Tibial nerve (tissue), 4 donors: ENCODE measurements around the gene NEDD4L. TPM values are rescaled to one million over a fixed set of nuclear protein-coding genes. Genes with fewer than 3 reads are reported as not detected.

ENCODE experiments used
- DNase-seq, 2 donors: peaks; one replicate each; pipeline ENCODE4 v3.0.0-alpha.2; 2019; ENCODE audit warnings: low spot score in 2 of 2
- H3K27ac ChIP-seq, 4 donors: fragments of 200-600 bp; sonication (generic) in 3 of 4; one replicate each; pipeline ENCODE4 v1.5.1; 2017 to 2019; ENCODE audit warnings: mild to moderate bottlenecking in 1 of 4
- H3K27me3 ChIP-seq, 2 donors: fragments of 200-600 bp; sonication (generic) in 1 of 2; one replicate each; pipeline versions ENCODE4 v1.5.1 to v1.6.0; 2017 to 2019
- H3K36me3 ChIP-seq, 3 donors: fragments of 200-600 bp; sonication (generic); one replicate each; pipeline ENCODE4 v1.5.1; 2018 to 2019
- H3K4me1 ChIP-seq, 4 donors: fragments of 200-600 bp; sonication (generic) in 3 of 4; one replicate each; pipeline ENCODE4 v1.5.1; 2017 to 2019
- H3K4me3 ChIP-seq, 4 donors: fragments of 200-600 bp; sonication (generic) in 3 of 4; one replicate each; pipeline ENCODE4 v1.5.1; 2017 to 2019; ENCODE audit warnings: mild to moderate bottlenecking in 1 of 4, moderate library complexity in 1 of 4
- H3K9me3 ChIP-seq, 4 donors: fragments of 200-600 bp; sonication (generic) in 3 of 4; one replicate each; pipeline ENCODE4 v1.5.1; 2017 to 2019
- EP300 ChIP-seq, 2 donors: sonication (generic); formaldehyde crosslinking; IDR thresholded peaks; one replicate each; pipeline ENCODE4 v1.6.1; 2017; ENCODE audit warnings: antibody characterized with exemption in 2 of 2, mild to moderate bottlenecking in 1 of 2
- POLR2A ChIP-seq, 2 donors: fragments of 450-650 bp; IDR thresholded peaks; one replicate each; pipeline ENCODE4 v1.6.1; 2017; ENCODE audit warnings: antibody characterized with exemption in 2 of 2, mild to moderate bottlenecking in 2 of 2, moderate library complexity in 2 of 2
- WGBS, 2 donors: methylation state at CpG; one replicate each; pipeline ENCODE4 v1.1.5; 2018; 5-methylcytosine and 5-hydroxymethylcytosine counted together
- total RNA-seq, 4 donors: library from RNA; depleted of rRNA; stranded (reverse); fragments of >200 nt; gene quantifications; one replicate each; pipeline ENCODE4 v1.1.0, GENCODE V29; 2016
- TF ChIP-seq, protein P1 (sequence below), 5 experiments: fragments of 200-600 bp in 3 of 5; fragments of 450-650 bp in 2 of 5; sonication (generic) in 3 of 5; IDR thresholded peaks; one replicate each; pipeline ENCODE4 v1.5.1; 2016 to 2019; ENCODE audit warnings: antibody characterized with exemption in 5 of 5, mild to moderate bottlenecking in 3 of 5, moderate library complexity in 2 of 5

The NEDD4L gene
- total RNA-seq, 4 donors from 2014 or later = 15.3 to 59.9 (median 26.8) TPM

DNA sequence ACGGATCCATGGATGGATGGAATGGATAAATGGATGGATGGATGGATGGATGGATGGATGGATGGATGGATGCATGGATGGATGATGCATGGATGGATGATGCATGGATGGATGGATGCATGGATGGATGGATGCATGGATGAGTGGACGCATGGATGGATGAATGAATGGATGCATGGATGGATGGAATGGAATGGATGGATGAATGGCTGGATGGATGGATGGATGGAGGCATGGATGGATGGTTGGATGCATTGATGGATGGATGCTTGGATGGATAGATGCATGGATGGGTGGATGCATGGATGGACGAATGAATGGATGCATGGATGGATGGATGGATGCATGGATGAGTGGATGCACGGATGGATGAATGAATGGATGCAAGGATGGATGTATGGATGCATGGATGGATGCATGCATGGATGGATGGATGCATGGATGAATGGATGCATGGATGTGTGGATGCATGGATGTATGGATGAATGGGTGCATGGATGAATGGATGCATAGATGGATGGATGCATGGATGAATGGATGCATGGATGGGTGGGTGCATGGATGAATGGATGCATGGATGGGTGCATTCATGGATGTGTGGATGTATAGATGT, 375.7 kb downstream of the NEDD4L start:
- DNase-seq = no peak
- no peaks in the 10 kb centered on the region for H3K27me3 ChIP-seq
- H3K9me3 ChIP-seq = no peaks in the 10 kb centered on the region
- TF ChIP-seq, protein P1, sequence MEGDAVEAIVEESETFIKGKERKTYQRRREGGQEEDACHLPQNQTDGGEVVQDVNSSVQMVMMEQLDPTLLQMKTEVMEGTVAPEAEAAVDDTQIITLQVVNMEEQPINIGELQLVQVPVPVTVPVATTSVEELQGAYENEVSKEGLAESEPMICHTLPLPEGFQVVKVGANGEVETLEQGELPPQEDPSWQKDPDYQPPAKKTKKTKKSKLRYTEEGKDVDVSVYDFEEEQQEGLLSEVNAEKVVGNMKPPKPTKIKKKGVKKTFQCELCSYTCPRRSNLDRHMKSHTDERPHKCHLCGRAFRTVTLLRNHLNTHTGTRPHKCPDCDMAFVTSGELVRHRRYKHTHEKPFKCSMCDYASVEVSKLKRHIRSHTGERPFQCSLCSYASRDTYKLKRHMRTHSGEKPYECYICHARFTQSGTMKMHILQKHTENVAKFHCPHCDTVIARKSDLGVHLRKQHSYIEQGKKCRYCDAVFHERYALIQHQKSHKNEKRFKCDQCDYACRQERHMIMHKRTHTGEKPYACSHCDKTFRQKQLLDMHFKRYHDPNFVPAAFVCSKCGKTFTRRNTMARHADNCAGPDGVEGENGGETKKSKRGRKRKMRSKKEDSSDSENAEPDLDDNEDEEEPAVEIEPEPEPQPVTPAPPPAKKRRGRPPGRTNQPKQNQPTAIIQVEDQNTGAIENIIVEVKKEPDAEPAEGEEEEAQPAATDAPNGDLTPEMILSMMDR (IDR thresholded peaks at IDR 0.05) = no peak
- TF ChIP-seq POLR2A (IDR thresholded peaks at IDR 0.05) (no peak), EP300 (IDR thresholded peaks at IDR 0.05) (no peak)
- H3K27ac ChIP-seq = no peak overlapping the region
- H3K4me3 ChIP-seq = no peak overlapping the region
- H3K36me3 ChIP-seq = no peaks in the 10 kb centered on the region
- 64 to 65% methylated on average over 4 of the region's 4 CpGs for WGBS, 2 donors
- peaks cover 0 to 12% (median 3%) of the 10 kb centered on the region in 4 donors for H3K4me1 ChIP-seq

DNA sequence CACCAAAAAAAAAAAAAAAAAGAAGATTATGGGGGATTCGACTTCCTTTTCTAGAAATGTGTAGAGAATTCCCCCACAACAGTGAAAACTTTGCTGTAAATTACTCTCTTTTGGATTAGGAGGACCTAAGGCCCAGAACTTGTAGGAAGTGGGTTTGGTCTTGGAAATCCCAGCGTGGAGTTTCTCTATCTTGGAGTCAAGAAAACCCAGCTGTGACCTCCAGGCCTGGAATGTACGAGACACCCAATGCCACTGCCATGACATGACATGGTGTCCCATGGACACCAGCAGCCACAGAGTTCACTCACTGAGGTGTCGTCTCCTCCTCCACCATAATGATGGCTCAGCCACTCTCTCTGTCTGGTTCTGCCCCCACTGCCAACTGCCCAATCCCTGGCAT, 382.6 kb downstream of the NEDD4L start:
- no peak overlapping the region for H3K27ac ChIP-seq
- no peaks in the 10 kb centered on the region for H3K36me3 ChIP-seq
- no peaks in the 10 kb centered on the region for H3K27me3 ChIP-seq
- TF ChIP-seq, protein P1 (IDR thresholded peaks at IDR 0.05) = no peak
- TF ChIP-seq POLR2A (IDR thresholded peaks at IDR 0.05) (no peak), EP300 (IDR thresholded peaks at IDR 0.05) (no peak)
- WGBS, 2 donors = 87 to 88% methylated on average over 4 of the region's 4 CpGs
- no peak for DNase-seq
- H3K4me3 ChIP-seq = no peak overlapping the region
- no peaks in the 10 kb centered on the region for H3K4me1 ChIP-seq
- H3K9me3 ChIP-seq = no peaks in the 10 kb centered on the region

DNA sequence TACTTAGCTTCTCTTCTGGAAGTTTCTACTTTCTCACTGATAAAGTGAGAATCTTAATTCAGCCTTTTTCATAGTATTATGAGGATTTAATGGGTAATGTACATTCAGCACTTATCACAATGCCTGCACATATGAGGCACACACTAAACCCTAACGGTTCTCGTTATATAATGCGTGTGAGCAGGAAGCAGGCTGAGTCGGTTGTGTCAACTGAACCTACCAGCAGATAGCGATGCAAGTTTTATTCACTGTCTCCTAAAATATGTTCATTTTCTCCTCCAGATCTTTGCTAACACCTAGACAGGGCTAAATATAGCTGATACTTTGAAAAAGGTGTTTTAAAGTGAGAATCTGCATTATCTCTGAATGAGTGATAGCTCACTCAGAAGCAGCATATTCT, 383.3 kb downstream of the NEDD4L start:
- Histone ChIP-seq H3K27ac (no peak overlapping the region), H3K9me3 (no peaks in the 10 kb centered on the region), H3K36me3 (no peaks in the 10 kb centered on the region), H3K4me3 (no peak overlapping the region), H3K4me1 (no peaks in the 10 kb centered on the region), H3K27me3 (no peaks in the 10 kb centered on the region)
- no peak for TF ChIP-seq POLR2A (IDR thresholded peaks at IDR 0.05)
- TF ChIP-seq, protein P1 (IDR thresholded peaks at IDR 0.05) = no peak
- no peak for TF ChIP-seq EP300 (IDR thresholded peaks at IDR 0.05)
- WGBS, 2 donors = 68 to 73% methylated on average over 5 of the region's 5 CpGs
- no peak for DNase-seq

DNA sequence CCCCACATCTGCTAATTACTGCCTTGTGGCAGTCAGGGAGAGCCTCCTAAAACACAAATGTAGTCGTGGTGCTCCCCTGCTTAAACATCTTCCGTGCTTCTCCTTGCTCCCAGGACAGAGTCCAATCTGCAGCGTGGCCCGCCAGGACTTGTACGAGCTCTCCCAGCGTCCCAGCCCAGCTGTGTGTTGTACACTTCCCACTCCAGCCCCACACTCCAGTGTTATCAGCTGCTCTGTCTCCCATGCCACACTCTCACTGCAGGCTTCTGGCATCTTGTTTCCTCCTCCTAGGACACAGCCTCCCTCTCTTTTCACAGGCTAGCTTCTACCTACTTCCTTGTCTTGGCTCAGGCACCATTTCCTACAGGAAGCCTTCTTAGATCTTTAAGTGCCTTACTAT, 385.4 kb downstream of the NEDD4L start:
- Histone ChIP-seq H3K4me3 (no peak overlapping the region), H3K27me3 (no peaks in the 10 kb centered on the region), H3K36me3 (no peaks in the 10 kb centered on the region), H3K4me1 (no peaks in the 10 kb centered on the region), H3K9me3 (no peaks in the 10 kb centered on the region), H3K27ac (no peak overlapping the region)
- TF ChIP-seq EP300 (IDR thresholded peaks at IDR 0.05) (no peak), POLR2A (IDR thresholded peaks at IDR 0.05) (no peak)
- TF ChIP-seq, protein P1 (IDR thresholded peaks at IDR 0.05) = no peak
- DNase-seq = no peak
- 58 to 70% methylated on average over 6 of the region's 6 CpGs for WGBS, 2 donors

DNA sequence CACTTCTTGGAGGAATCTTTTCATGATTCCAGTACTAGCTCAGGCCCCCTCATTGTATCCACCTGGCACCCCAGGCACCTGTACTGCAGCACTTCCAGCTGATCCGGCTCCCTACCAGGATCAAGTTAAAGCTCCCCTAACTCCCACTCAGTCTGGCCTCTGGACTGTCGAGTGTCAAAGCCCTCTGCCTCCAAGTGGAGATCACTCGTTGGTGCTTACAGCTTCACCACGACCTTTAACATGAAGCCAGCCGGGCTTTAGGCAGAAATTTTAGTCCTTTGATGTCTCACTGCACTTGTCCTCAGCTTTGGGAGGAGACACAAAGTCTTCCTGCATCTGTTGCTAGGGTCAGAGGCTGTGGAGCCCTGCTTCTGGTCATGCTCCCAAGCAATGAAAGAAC, 387.2 kb downstream of the NEDD4L start:
- TF ChIP-seq POLR2A (IDR thresholded peaks at IDR 0.05) = no peak
- Histone ChIP-seq H3K36me3 (no peaks in the 10 kb centered on the region), H3K9me3 (no peaks in the 10 kb centered on the region), H3K27me3 (no peaks in the 10 kb centered on the region), H3K4me3 (no peak overlapping the region), H3K4me1 (no peaks in the 10 kb centered on the region), H3K27ac (no peak overlapping the region)
- no peak for DNase-seq
- WGBS, 2 donors = 53 to 64% methylated on average over 5 of the region's 5 CpGs
